ENCODE data around the gene MYL7. TPM values are rescaled to one million over a fixed set of nuclear protein-coding genes. Genes with fewer than 3 reads are reported as not detected.
A peak's percentile ranks its signal among the peaks of the same experiment; 100 is the strongest.

Gene MYL7
- total and polyA plus RNA-seq, 2 donors (not counting 1 experiment from before 2014, with no cell fraction given) = not detected

GRCh38 chr7:44162179-44162578 lies 21.0 kb upstream of the MYL7 start:
- H3K27me3 ChIP-seq (ENCODE audit: control insufficient read depth, insufficient read depth, low read length) = peaks cover 5% of the 10 kb centered on the region
- H4K20me1 ChIP-seq (ENCODE audit: control insufficient read depth, extremely low read depth, insufficient read depth, low read length) = no peaks in the 10 kb centered on the region
- H3K4me3 ChIP-seq (replicated peaks in 1 of 4; ENCODE audit: control extremely low read depth in 1 of 4, insufficient read depth in 1 of 4, low read depth in 3 of 4, low read length in 4 of 4) = no peak overlapping the region
- H3K9me3 ChIP-seq (ENCODE audit: control insufficient read depth, insufficient read depth, low read depth, low read length) = no peaks in the 10 kb centered on the region
- H3K9ac ChIP-seq (ENCODE audit: insufficient read depth, low read length) = no peak overlapping the region
- H3K36me3 ChIP-seq (ENCODE audit: control insufficient read depth, insufficient read depth, low read length) = no peaks in the 10 kb centered on the region
- DNase-seq (ENCODE audit: low read depth in 2 of 2) = peak in 1 of 2 donors; percentile 28
- H3K4me1 ChIP-seq (ENCODE audit: control insufficient read depth, extremely low read depth, insufficient read depth, low read length) = peaks cover 3% of the 10 kb centered on the region
- no peak overlapping the region for H3K4me2 ChIP-seq (ENCODE audit: extremely low read depth, insufficient read depth, low read length)
- H3K79me2 ChIP-seq (ENCODE audit: control insufficient read depth, insufficient read depth, low read length) = no peaks in the 10 kb centered on the region
- TF ChIP-seq EZH2 (IDR thresholded peaks at IDR 0.05; ENCODE audit: low read length, missing control alignments) (no peak), CTCF (conservative IDR thresholded peaks at IDR 0.05 in 1 of 2, IDR thresholded peaks at IDR 0.05 in 1 of 2; ENCODE audit: low read depth in 1 of 2, low read length in 2 of 2) (no peak)
- H2AFZ ChIP-seq (ENCODE audit: low read length) = no peak overlapping the region
- H3K27ac ChIP-seq (ENCODE audit: insufficient read depth, low read length) = no peak overlapping the region

- H3K4me3 ChIP-seq (replicated peaks in 1 of 4; ENCODE audit: control extremely low read depth in 1 of 4, insufficient read depth in 1 of 4, low read depth in 3 of 4, low read length in 4 of 4) = no peak overlapping the region
- TF ChIP-seq CTCF (conservative IDR thresholded peaks at IDR 0.05 in 1 of 2, IDR thresholded peaks at IDR 0.05 in 1 of 2; ENCODE audit: low read depth in 1 of 2, low read length in 2 of 2) (no peak), EZH2 (IDR thresholded peaks at IDR 0.05; ENCODE audit: low read length, missing control alignments) (no peak)
- H2AFZ ChIP-seq (ENCODE audit: low read length) = no peak overlapping the region
- DNase-seq (ENCODE audit: low read depth in 2 of 2) = no peak
- H3K36me3 ChIP-seq (ENCODE audit: control insufficient read depth, insufficient read depth, low read length) = no peaks in the 10 kb centered on the region
- H4K20me1 ChIP-seq (ENCODE audit: control insufficient read depth, extremely low read depth, insufficient read depth, low read length) = no peaks in the 10 kb centered on the region
- peaks cover 9% of the 10 kb centered on the region for H3K27me3 ChIP-seq (ENCODE audit: control insufficient read depth, insufficient read depth, low read length)
- no peaks in the 10 kb centered on the region for H3K9me3 ChIP-seq (ENCODE audit: control insufficient read depth, insufficient read depth, low read depth, low read length)
- H3K79me2 ChIP-seq (ENCODE audit: control insufficient read depth, insufficient read depth, low read length) = no peaks in the 10 kb centered on the region
- H3K27ac ChIP-seq (ENCODE audit: insufficient read depth, low read length) = no peak overlapping the region
- no peak overlapping the region for H3K4me2 ChIP-seq (ENCODE audit: extremely low read depth, insufficient read depth, low read length)
- peaks cover 3% of the 10 kb centered on the region for H3K4me1 ChIP-seq (ENCODE audit: control insufficient read depth, extremely low read depth, insufficient read depth, low read length)
- no peak overlapping the region for H3K9ac ChIP-seq (ENCODE audit: insufficient read depth, low read length)
Measured at GRCh38 chr7:44161371-44161770, 20.2 kb upstream of the MYL7 start.

GRCh38 chr7:44159824-44160630 lies 18.9 kb upstream of the MYL7 start:
- H3K9ac ChIP-seq (ENCODE audit: insufficient read depth, low read length) = no peak overlapping the region
- H3K27me3 ChIP-seq (ENCODE audit: control insufficient read depth, insufficient read depth, low read length) = peaks cover 9% of the 10 kb centered on the region
- H3K27ac ChIP-seq (ENCODE audit: insufficient read depth, low read length) = no peak overlapping the region
- no peak for DNase-seq (ENCODE audit: low read depth in 2 of 2)
- no peak overlapping the region for H3K4me3 ChIP-seq (replicated peaks in 1 of 4; ENCODE audit: control extremely low read depth in 1 of 4, insufficient read depth in 1 of 4, low read depth in 3 of 4, low read length in 4 of 4)
- no peak overlapping the region for H2AFZ ChIP-seq (ENCODE audit: low read length)
- no peaks in the 10 kb centered on the region for H3K9me3 ChIP-seq (ENCODE audit: control insufficient read depth, insufficient read depth, low read depth, low read length)
- no peak for TF ChIP-seq EZH2 (IDR thresholded peaks at IDR 0.05; ENCODE audit: low read length, missing control alignments)
- TF ChIP-seq CTCF (conservative IDR thresholded peaks at IDR 0.05 in 1 of 2, IDR thresholded peaks at IDR 0.05 in 1 of 2; ENCODE audit: low read depth in 1 of 2, low read length in 2 of 2) = no peak
- H3K36me3 ChIP-seq (ENCODE audit: control insufficient read depth, insufficient read depth, low read length) = no peaks in the 10 kb centered on the region
- H3K4me2 ChIP-seq (ENCODE audit: extremely low read depth, insufficient read depth, low read length) = no peak overlapping the region
- peaks cover 3% of the 10 kb centered on the region for H3K4me1 ChIP-seq (ENCODE audit: control insufficient read depth, extremely low read depth, insufficient read depth, low read length)
- H3K79me2 ChIP-seq (ENCODE audit: control insufficient read depth, insufficient read depth, low read length) = no peaks in the 10 kb centered on the region
- H4K20me1 ChIP-seq (ENCODE audit: control insufficient read depth, extremely low read depth, insufficient read depth, low read length) = no peaks in the 10 kb centered on the region

Measured in fibroblast of lung (primary cell).